Measurements from ENCODE around the gene HEATR5A.

DNA sequence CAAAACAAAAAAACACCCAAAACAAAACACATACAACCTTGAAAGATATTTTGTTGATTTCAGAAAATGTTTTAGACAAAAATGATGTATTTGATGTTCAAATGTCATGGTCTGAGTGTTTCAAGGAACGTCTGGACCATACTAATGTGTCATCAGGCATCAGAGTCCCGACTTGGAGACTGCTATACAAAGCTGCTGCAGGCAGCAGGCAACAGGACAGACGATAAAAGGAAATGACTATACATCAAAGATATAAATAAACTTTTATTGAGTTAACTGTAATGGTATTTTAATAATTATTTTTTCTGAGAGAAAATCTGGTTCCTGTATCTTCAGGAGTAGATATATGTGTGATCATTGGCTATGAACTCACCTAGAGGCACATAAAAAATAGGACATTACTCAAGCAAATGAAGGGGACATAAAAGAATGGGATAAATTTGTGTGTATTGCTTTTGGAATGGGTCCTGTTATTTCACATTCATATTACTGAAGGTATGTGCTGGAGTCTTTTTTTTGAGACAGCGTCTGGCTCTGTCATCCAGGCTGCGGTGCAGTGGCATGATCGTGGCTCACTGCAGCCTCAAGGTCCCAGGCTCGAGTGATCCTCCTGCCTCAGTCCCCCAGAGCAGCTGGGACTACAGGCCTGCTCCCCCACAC, 125.5 kb downstream of the HEATR5A start:
- TF ChIP-seq EZH2 (IDR thresholded peaks at IDR 0.05; ENCODE audit: borderline replicate concordance, low read depth, low read length, poor library complexity, severe bottlenecking) (no peak), CTCF (conservative IDR thresholded peaks at IDR 0.05; ENCODE audit: low read depth, low read length) (no peak)
